ENCODE data around the gene DYRK3. TPM values are rescaled to one million over a fixed set of nuclear protein-coding genes. Genes with fewer than 3 reads are reported as not detected.

The DYRK3 gene
- total RNA-seq, 1 experiment from 2014 or later, result 7.1 TPM

DNA sequence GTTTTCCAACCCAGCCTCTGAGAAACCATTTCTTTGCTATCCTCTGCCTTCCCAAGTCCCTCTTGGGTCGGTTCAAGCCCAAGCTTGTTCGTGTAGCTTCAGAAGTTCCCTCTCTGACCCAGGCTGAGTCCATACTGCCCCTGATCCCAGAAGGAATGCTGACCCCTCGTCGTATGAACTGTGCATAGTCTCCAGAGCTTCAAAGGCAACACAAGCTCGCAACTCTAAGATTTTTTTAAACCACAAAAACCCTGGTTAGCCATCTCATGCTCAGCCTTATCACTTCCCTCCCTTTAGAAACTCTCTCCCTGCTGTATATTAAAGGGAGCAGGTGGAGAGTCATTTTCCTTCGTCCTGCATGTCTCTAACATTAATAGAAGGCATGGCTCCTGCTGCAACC is 46.8 kb upstream of the DYRK3 start:
- Histone ChIP-seq H4K20me1 (ENCODE audit: insufficient read depth) (no peaks in the 10 kb centered on the region), H3K27ac (ENCODE audit: low read depth, low read length) (no peak overlapping the region), H3K4me3 (replicated peaks in 1 of 2; ENCODE audit: low read depth in 1 of 2, low read length in 2 of 2) (no peak overlapping the region), H3K9me3 (ENCODE audit: control insufficient read depth in 1 of 2, insufficient read depth in 1 of 2, low read depth in 1 of 2, low read length in 2 of 2) (no peaks in the 10 kb centered on the region), H3K4me1 (ENCODE audit: control insufficient read depth in 1 of 2, insufficient read depth in 2 of 2, low read length in 2 of 2) (peaks cover 4 to 20% of the 10 kb centered on the region in 2 experiments; a peak in 3 of 4 replicates), H3K36me3 (ENCODE audit: control insufficient read depth in 1 of 2, insufficient read depth in 2 of 2, low read length in 2 of 2) (peaks cover 4 to 9% of the 10 kb centered on the region in 2 experiments; a peak in 3 of 4 replicates), H3K9me2 (ENCODE audit: insufficient read depth) (no peaks in the 10 kb centered on the region), H3K9ac (ENCODE audit: low read length) (no peak overlapping the region), H3K79me2 (ENCODE audit: insufficient read depth, low read length) (no peaks in the 10 kb centered on the region), H3K27me3 (ENCODE audit: insufficient read depth, low read length) (no peaks in the 10 kb centered on the region), H2AFZ (ENCODE audit: low read depth, low read length, poor library complexity, severe bottlenecking) (no peak overlapping the region), H3K4me2 (ENCODE audit: low read length) (no peak overlapping the region)
- CTCF ChIA-PET, result no interaction called here
- POLR2A ChIA-PET, result no interaction called here
- TF ChIP-seq ZNF274 (IDR thresholded peaks at IDR 0.05; ENCODE audit: low read depth, low read length) (no peak), CBX3 (IDR thresholded peaks at IDR 0.05; ENCODE audit: low read depth) (no peak), SP1 (IDR thresholded peaks at IDR 0.05; ENCODE audit: low read depth) (no peak), SRF (IDR thresholded peaks at IDR 0.05; ENCODE audit: low read depth) (no peak), POLR2AphosphoS5 (IDR thresholded peaks at IDR 0.05; ENCODE audit: low read depth, low read length) (no peak)
- TF ChIP-seq, protein P1, sequence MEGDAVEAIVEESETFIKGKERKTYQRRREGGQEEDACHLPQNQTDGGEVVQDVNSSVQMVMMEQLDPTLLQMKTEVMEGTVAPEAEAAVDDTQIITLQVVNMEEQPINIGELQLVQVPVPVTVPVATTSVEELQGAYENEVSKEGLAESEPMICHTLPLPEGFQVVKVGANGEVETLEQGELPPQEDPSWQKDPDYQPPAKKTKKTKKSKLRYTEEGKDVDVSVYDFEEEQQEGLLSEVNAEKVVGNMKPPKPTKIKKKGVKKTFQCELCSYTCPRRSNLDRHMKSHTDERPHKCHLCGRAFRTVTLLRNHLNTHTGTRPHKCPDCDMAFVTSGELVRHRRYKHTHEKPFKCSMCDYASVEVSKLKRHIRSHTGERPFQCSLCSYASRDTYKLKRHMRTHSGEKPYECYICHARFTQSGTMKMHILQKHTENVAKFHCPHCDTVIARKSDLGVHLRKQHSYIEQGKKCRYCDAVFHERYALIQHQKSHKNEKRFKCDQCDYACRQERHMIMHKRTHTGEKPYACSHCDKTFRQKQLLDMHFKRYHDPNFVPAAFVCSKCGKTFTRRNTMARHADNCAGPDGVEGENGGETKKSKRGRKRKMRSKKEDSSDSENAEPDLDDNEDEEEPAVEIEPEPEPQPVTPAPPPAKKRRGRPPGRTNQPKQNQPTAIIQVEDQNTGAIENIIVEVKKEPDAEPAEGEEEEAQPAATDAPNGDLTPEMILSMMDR (IDR thresholded peaks at IDR 0.05 in 2 of 3, conservative IDR thresholded peaks at IDR 0.05 in 1 of 3; ENCODE audit: borderline replicate concordance in 1 of 3, insufficient read depth in 1 of 3, low read depth in 2 of 3, low read length in 2 of 3), result no peak
- TF ChIP-seq, protein P2, sequence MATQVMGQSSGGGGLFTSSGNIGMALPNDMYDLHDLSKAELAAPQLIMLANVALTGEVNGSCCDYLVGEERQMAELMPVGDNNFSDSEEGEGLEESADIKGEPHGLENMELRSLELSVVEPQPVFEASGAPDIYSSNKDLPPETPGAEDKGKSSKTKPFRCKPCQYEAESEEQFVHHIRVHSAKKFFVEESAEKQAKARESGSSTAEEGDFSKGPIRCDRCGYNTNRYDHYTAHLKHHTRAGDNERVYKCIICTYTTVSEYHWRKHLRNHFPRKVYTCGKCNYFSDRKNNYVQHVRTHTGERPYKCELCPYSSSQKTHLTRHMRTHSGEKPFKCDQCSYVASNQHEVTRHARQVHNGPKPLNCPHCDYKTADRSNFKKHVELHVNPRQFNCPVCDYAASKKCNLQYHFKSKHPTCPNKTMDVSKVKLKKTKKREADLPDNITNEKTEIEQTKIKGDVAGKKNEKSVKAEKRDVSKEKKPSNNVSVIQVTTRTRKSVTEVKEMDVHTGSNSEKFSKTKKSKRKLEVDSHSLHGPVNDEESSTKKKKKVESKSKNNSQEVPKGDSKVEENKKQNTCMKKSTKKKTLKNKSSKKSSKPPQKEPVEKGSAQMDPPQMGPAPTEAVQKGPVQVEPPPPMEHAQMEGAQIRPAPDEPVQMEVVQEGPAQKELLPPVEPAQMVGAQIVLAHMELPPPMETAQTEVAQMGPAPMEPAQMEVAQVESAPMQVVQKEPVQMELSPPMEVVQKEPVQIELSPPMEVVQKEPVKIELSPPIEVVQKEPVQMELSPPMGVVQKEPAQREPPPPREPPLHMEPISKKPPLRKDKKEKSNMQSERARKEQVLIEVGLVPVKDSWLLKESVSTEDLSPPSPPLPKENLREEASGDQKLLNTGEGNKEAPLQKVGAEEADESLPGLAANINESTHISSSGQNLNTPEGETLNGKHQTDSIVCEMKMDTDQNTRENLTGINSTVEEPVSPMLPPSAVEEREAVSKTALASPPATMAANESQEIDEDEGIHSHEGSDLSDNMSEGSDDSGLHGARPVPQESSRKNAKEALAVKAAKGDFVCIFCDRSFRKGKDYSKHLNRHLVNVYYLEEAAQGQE (IDR thresholded peaks at IDR 0.05; ENCODE audit: low read depth), result no peak
- intact Hi-C loops (cut with micrococcal nuclease), result no loop called here
- no TSS peak for BruUV-seq (replicated peaks)
- RAD21 ChIA-PET (ENCODE audit: low non-redundant PET in 1 of 2, low total read pairs in 2 of 2, uncharacterized antibody in 2 of 2, unreplicated experiment in 2 of 2), result no interaction called here
- DNase-seq (ENCODE audit: low read depth, low spot score), result no peak
- no peak for ATAC-seq

Data from HCT116 (cell line).